Hepatocyte (in vitro differentiated cells): ENCODE results near the gene ZNF438.

Experiments used
- EZH2 ChIP-seq: fragments of 200-600 bp; sonication (generic); IDR thresholded peaks from 2 replicates; pipeline ENCODE4 v1.6.1; 2016; ENCODE audit warnings: antibody characterized with exemption, mild to moderate bottlenecking, borderline replicate concordance
- EZH2phosphoT487 ChIP-seq: fragments of 200-600 bp; sonication (generic); IDR thresholded peaks from one replicate; pipeline ENCODE4 v1.6.1; 2018; ENCODE audit warnings: antibody characterized with exemption, mild to moderate bottlenecking, low read depth, moderate library complexity; ENCODE audit not compliant: unreplicated experiment, severe bottlenecking
- TF ChIP-seq, protein P1 (sequence below): fragments of 200-600 bp; sonication (generic); IDR thresholded peaks from 2 replicates; pipeline ENCODE4 v1.5.1; 2016; ENCODE audit warnings: antibody characterized with exemption, mild to moderate bottlenecking; ENCODE audit not compliant: poor library complexity

DNA sequence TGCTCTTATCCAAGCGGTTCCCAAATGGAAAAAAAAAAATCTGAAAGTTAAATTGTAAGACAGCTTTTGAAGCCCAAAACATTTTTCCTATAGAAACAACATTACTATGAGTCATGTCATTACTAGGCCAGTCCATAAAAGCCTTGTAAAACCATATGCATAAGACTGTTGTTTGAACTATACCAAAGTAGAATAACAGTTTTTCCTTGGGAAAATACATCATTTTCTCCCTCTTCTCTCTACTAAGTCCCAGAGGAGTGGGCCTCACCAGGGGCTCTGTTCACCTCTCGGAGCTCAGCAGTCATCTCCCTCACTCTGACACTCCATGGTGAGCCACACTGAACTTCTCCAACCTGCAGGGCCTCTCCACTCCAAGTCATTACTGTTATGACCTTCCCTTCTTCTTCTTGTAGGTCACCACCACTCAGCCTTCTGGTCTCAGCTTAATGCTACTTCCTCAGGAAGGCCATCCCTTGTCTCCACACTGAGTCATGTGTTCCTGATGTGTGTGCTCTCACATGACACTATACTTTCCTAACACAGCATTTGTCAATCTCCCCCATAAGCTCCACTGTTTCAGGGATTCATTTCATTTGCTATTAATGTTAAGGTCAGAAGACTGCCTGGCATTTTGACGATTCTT lies 32.5 kb downstream of the ZNF438 start:
- TF ChIP-seq, protein P1, sequence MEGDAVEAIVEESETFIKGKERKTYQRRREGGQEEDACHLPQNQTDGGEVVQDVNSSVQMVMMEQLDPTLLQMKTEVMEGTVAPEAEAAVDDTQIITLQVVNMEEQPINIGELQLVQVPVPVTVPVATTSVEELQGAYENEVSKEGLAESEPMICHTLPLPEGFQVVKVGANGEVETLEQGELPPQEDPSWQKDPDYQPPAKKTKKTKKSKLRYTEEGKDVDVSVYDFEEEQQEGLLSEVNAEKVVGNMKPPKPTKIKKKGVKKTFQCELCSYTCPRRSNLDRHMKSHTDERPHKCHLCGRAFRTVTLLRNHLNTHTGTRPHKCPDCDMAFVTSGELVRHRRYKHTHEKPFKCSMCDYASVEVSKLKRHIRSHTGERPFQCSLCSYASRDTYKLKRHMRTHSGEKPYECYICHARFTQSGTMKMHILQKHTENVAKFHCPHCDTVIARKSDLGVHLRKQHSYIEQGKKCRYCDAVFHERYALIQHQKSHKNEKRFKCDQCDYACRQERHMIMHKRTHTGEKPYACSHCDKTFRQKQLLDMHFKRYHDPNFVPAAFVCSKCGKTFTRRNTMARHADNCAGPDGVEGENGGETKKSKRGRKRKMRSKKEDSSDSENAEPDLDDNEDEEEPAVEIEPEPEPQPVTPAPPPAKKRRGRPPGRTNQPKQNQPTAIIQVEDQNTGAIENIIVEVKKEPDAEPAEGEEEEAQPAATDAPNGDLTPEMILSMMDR = no peak
- TF ChIP-seq EZH2 (no peak), EZH2phosphoT487 (no peak)
